H1 (cell line): ENCODE measurements around the gene ZNF407. TPM values are rescaled to one million over a fixed set of nuclear protein-coding genes. Genes with fewer than 3 reads are reported as not detected.

Source experiments
- CTCF ChIA-PET: fragments of 300-600 bp; sonication (Branson Sonifier 250); formaldehyde crosslinking; loops from one replicate; lab custom pipeline; 2021; ENCODE audit not compliant: partially characterized antibody; lab: Charles Lee
- POLR2A ChIA-PET: fragments of 300-600 bp; sonication (Branson Sonifier 250); formaldehyde crosslinking; loops from one replicate; lab custom pipeline; 2021; ENCODE audit warnings: inconsistent platforms; ENCODE audit not compliant: partially characterized antibody; lab: Charles Lee
- DNase-seq, 2 experiments: peaks; one replicate each; pipeline versions ENCODE4 v3.0.0 to v3.0.0-alpha.2; 2010 to 2022; ENCODE audit warnings: low spot score in 2 of 2, low read depth in 1 of 2, mixed read lengths in 1 of 2
- FAIRE-seq: peaks from 2 replicates; lab custom pipeline; 2011; peaks lifted over from hg19 to GRCh38; lab: Jason Lieb, UNC
- H2AFZ ChIP-seq: 2 replicates; pipeline ENCODE4 v1.8.1; 2012; ENCODE audit warnings: low read length, inconsistent platforms
- H2AK5ac ChIP-seq: 2 replicates; pipeline ENCODE4 v1.6.1; 2013; ENCODE audit warnings: low read depth, low read length
- H2BK120ac ChIP-seq: replicated peaks from 2 replicates; pipeline ENCODE3; 2013; ENCODE audit warnings: low read depth, low read length, inconsistent platforms
- H2BK12ac ChIP-seq: 2 replicates; pipeline ENCODE4 v1.6.1; 2013; ENCODE audit warnings: low read depth, low read length
- H2BK15ac ChIP-seq: 2 replicates; pipeline ENCODE4 v1.6.1; 2013; ENCODE audit warnings: low read length
- H2BK20ac ChIP-seq: 2 replicates; pipeline ENCODE4 v1.6.1; 2013; ENCODE audit warnings: low read length
- H2BK5ac ChIP-seq: 2 replicates; pipeline ENCODE4 v1.6.1; 2013; ENCODE audit warnings: low read depth, low read length
- H3K14ac ChIP-seq: 2 replicates; pipeline ENCODE4 v1.6.1; 2013; ENCODE audit warnings: inconsistent platforms; ENCODE audit not compliant: insufficient read length
- H3K18ac ChIP-seq: 2 replicates; pipeline ENCODE4 v1.6.1; 2013; ENCODE audit warnings: low read length; ENCODE audit errors: extremely low read depth
- H3K23ac ChIP-seq: 2 replicates; pipeline ENCODE4 v1.6.1; 2013; ENCODE audit warnings: inconsistent platforms; ENCODE audit not compliant: insufficient read length
- H3K23me2 ChIP-seq: 2 replicates; pipeline ENCODE4 v1.6.1; 2013; ENCODE audit warnings: low read depth, low read length
- H3K27ac ChIP-seq: 2 replicates; pipeline ENCODE4 v1.6.1; 2011; ENCODE audit warnings: low read depth, low read length, inconsistent platforms
- H3K27me3 ChIP-seq, 4 experiments: replicated peaks in 1 of 4; 1 replicate in 1 of 4; 2 replicates in 3 of 4; pipeline versions ENCODE4 v1.6.1 to v1.8.1; 2011 to 2013; ENCODE audit warnings: low read length in 3 of 4, mild to moderate bottlenecking in 3 of 4, inconsistent platforms in 2 of 4, mixed read lengths in 2 of 4, moderate library complexity in 1 of 4; ENCODE audit not compliant: control insufficient read depth in 3 of 4, insufficient read depth in 3 of 4; ENCODE audit errors: extremely low read depth in 1 of 4
- H3K36me3 ChIP-seq, 4 experiments: 2 replicates each; pipeline versions ENCODE4 v1.6.1 to v1.8.1; 2011 to 2013; ENCODE audit warnings: mild to moderate bottlenecking in 4 of 4, low read length in 3 of 4, moderate library complexity in 2 of 4, control low read depth in 1 of 4, inconsistent platforms in 1 of 4; ENCODE audit not compliant: insufficient read depth in 4 of 4, control insufficient read depth in 2 of 4
- H3K4ac ChIP-seq: replicated peaks from 2 replicates; pipeline ENCODE3; 2013; ENCODE audit warnings: low read length, low read depth, mixed read lengths, inconsistent platforms; ENCODE audit not compliant: insufficient read length
- H3K4me1 ChIP-seq, 4 experiments: replicated peaks in 1 of 4; 1 replicate in 1 of 4; 2 replicates in 3 of 4; pipeline versions ENCODE4 v1.6.1 to v1.8.1; 2011 to 2013; ENCODE audit warnings: low read length in 3 of 4, inconsistent platforms in 2 of 4, mixed read lengths in 1 of 4; ENCODE audit not compliant: insufficient read depth in 4 of 4, control insufficient read depth in 3 of 4
- H3K4me2 ChIP-seq, 2 experiments: 2 replicates each; pipeline versions ENCODE4 v1.6.1 to v1.8.1; 2011 to 2013; ENCODE audit warnings: low read depth in 2 of 2, low read length in 2 of 2, control low read depth in 1 of 2, inconsistent platforms in 1 of 2, mild to moderate bottlenecking in 1 of 2; ENCODE audit not compliant: insufficient read depth in 1 of 2
- H3K4me3 ChIP-seq, 4 experiments: fragments of 200-600, 300-600 bp in 1 of 4; sonication (generic), shearing (Covaris generic), sonication (Bioruptor Twin) in 1 of 4; 2 replicates each; pipeline versions ENCODE4 v1.5.1 to v1.8.1; 2011 to 2016; ENCODE audit warnings: low read length in 4 of 4, low read depth in 3 of 4, control low read depth in 2 of 4, inconsistent platforms in 2 of 4, mild to moderate bottlenecking in 2 of 4, mixed read lengths in 1 of 4, moderate library complexity in 1 of 4; ENCODE audit not compliant: insufficient read depth in 2 of 4; ENCODE audit errors: extremely low read depth in 1 of 4
- H3K56ac ChIP-seq: replicated peaks from 2 replicates; pipeline ENCODE3; 2013; ENCODE audit warnings: low read depth, mild to moderate bottlenecking, mixed read lengths, low read length, inconsistent platforms; ENCODE audit not compliant: insufficient read length
- H3K79me1 ChIP-seq: 2 replicates; pipeline ENCODE4 v1.6.1; 2013; ENCODE audit warnings: low read depth, low read length, control low read depth
- H3K79me2 ChIP-seq, 2 experiments: 2 replicates each; pipeline versions ENCODE4 v1.6.1 to v1.8.1; 2012 to 2013; ENCODE audit warnings: low read length in 2 of 2, mild to moderate bottlenecking in 2 of 2, inconsistent platforms in 1 of 2; ENCODE audit not compliant: insufficient read depth in 2 of 2, control insufficient read depth in 1 of 2
- H3K9ac ChIP-seq, 4 experiments: replicated peaks in 1 of 4; 1 replicate in 1 of 4; 2 replicates in 3 of 4; pipeline versions ENCODE4 v1.6.1 to v1.8.1; 2011 to 2013; ENCODE audit warnings: low read depth in 3 of 4, low read length in 3 of 4, control low read depth in 2 of 4, mild to moderate bottlenecking in 2 of 4, moderate library complexity in 2 of 4, inconsistent platforms in 1 of 4; ENCODE audit errors: extremely low read depth in 1 of 4
- H3K9me3 ChIP-seq, 2 experiments: 2 replicates each; pipeline versions ENCODE4 v1.6.1 to v1.8.1; 2012 to 2013; ENCODE audit warnings: mild to moderate bottlenecking in 2 of 2, moderate library complexity in 2 of 2, control low read depth in 1 of 2, inconsistent platforms in 1 of 2, low read depth in 1 of 2, low read length in 1 of 2, mixed read lengths in 1 of 2; ENCODE audit not compliant: insufficient read depth in 2 of 2
- H4K20me1 ChIP-seq, 2 experiments: replicated peaks in 1 of 2; 2 replicates each; pipeline versions ENCODE3 to v1.8.1; 2011 to 2013; ENCODE audit warnings: inconsistent platforms in 2 of 2, low read length in 2 of 2, mild to moderate bottlenecking in 1 of 2; ENCODE audit not compliant: insufficient read depth in 2 of 2, control insufficient read depth in 1 of 2
- H4K5ac ChIP-seq: 2 replicates; pipeline ENCODE4 v1.6.1; 2013; ENCODE audit warnings: low read length, low read depth, mixed read lengths, inconsistent platforms; ENCODE audit not compliant: insufficient read length
- H4K8ac ChIP-seq: 2 replicates; pipeline ENCODE4 v1.8.0; 2013; ENCODE audit warnings: mild to moderate bottlenecking, moderate library complexity, low read length, inconsistent platforms; ENCODE audit not compliant: insufficient read depth; ENCODE audit errors: extremely low read depth
- H4K91ac ChIP-seq: replicated peaks from 2 replicates; pipeline ENCODE3; 2013; ENCODE audit warnings: low read length, mixed read lengths, inconsistent platforms; ENCODE audit not compliant: insufficient read length
- CBX5 ChIP-seq: fragments of 300-800, 300-1000 bp; sonication (generic); IDR thresholded peaks from 2 replicates; pipeline ENCODE4 v1.7.1; 2016; ENCODE audit warnings: antibody characterized with exemption, low read length, low read depth
- CHD1 ChIP-seq: IDR thresholded peaks from 2 replicates; pipeline ENCODE4 v1.6.1; 2012; ENCODE audit warnings: low read depth, low read length, improper control_type of control experiment
- CREB1 ChIP-seq: IDR thresholded peaks from 2 replicates; pipeline ENCODE4 v1.6.1; 2012; ENCODE audit warnings: inconsistent platforms
- GTF2F1 ChIP-seq: IDR thresholded peaks from 2 replicates; pipeline ENCODE4 v1.6.1; 2012; ENCODE audit warnings: low read depth, low read length, improper control_type of control experiment, borderline replicate concordance
- HDAC2 ChIP-seq, 2 experiments: fragments of 300-600 bp in 1 of 2; sonication (generic) in 1 of 2; IDR thresholded peaks; 2 replicates each; pipeline ENCODE4 v1.6.1; 2011 to 2012; ENCODE audit warnings: low read depth in 2 of 2, low read length in 2 of 2, mild to moderate bottlenecking in 2 of 2, moderate library complexity in 2 of 2, borderline replicate concordance in 1 of 2, inconsistent platforms in 1 of 2
- JUND ChIP-seq: IDR thresholded peaks from 2 replicates; pipeline ENCODE4 v1.6.1; 2011; ENCODE audit warnings: mild to moderate bottlenecking, improper control_type of control experiment, low read length
- NRF1 ChIP-seq: IDR thresholded peaks from 2 replicates; pipeline ENCODE4 v1.6.1; 2011; ENCODE audit warnings: mild to moderate bottlenecking, low read depth, low read length, improper control_type of control experiment
- RXRA ChIP-seq: IDR thresholded peaks from 2 replicates; pipeline ENCODE4 v1.6.1; 2011; ENCODE audit warnings: low read depth, mild to moderate bottlenecking, low read length, moderate library complexity; ENCODE audit not compliant: insufficient read depth
- SAP30 ChIP-seq: fragments of 300-600 bp; sonication (generic); IDR thresholded peaks from 2 replicates; pipeline ENCODE4 v1.7.1; 2012; ENCODE audit warnings: low read length, moderate library complexity, mild to moderate bottlenecking, inconsistent platforms; ENCODE audit not compliant: insufficient read depth, insufficient replicate concordance
- SIN3A ChIP-seq, 2 experiments: IDR thresholded peaks in 1 of 2; conservative IDR thresholded peaks in 1 of 2; 2 replicates each; pipeline ENCODE4 v1.6.1; 2011 to 2012; ENCODE audit warnings: low read length in 2 of 2, improper control_type of control experiment in 1 of 2, low read depth in 1 of 2, mild to moderate bottlenecking in 1 of 2
- SP2 ChIP-seq: IDR thresholded peaks from 2 replicates; pipeline ENCODE4 v1.6.1; 2012; ENCODE audit warnings: mild to moderate bottlenecking, low read length, inconsistent platforms
- SP4 ChIP-seq: IDR thresholded peaks from 2 replicates; pipeline ENCODE4 v1.6.1; 2012; ENCODE audit warnings: low read length, inconsistent platforms
- SRF ChIP-seq: IDR thresholded peaks from 2 replicates; pipeline ENCODE4 v1.6.1; 2011; ENCODE audit warnings: mild to moderate bottlenecking, low read depth, low read length, moderate library complexity
- ZNF274 ChIP-seq: IDR thresholded peaks from 2 replicates; pipeline ENCODE4 v1.7.0; 2012; ENCODE audit warnings: low read length, borderline replicate concordance; ENCODE audit errors: extremely low read depth
- WGBS, 2 experiments: shearing (Covaris generic) in 1 of 2; methylation state at CpG; one replicate each; pipeline versions ENCODE4 v1.1.6 to v1.1.7; 2013 to 2015; ENCODE audit warnings: low lambda C conversion rate in 2 of 2, mixed read lengths in 2 of 2, inconsistent platforms in 1 of 2, low coverage in 1 of 2, missing lambda C conversion rate in 1 of 2; ENCODE audit not compliant: insufficient replicate concordance in 2 of 2, insufficient coverage in 1 of 2, insufficient read length in 1 of 2; ENCODE audit errors: extremely low coverage in 1 of 2, missing lambda C conversion rate in 1 of 2; 5-methylcytosine and 5-hydroxymethylcytosine counted together
- polyA plus RNA-seq, 7 experiments: library from polyadenylated mRNA; depleted of rRNA in 3 of 7; stranded (reverse) in 5 of 7; unstranded in 2 of 7; fragments of >200 nt in 5 of 7; fragments of 200-250 nt in 2 of 7; gene quantifications; 1 replicate in 5 of 7; 2 replicates in 1 of 7; 4 replicates in 1 of 7; pipeline versions ENCODE4 v1.2.1 to v1.2.3, GENCODE V29; 2011 to 2013; ENCODE audit warnings: missing spikeins in 2 of 7, mixed read lengths in 2 of 7
- total RNA-seq: library from RNA; stranded (reverse); fragmentation: NEBNext Ultra II Directional; extraction: Animal tissue kit (Norgen Biotek cat#: 25700); gene quantifications from 2 replicates; pipeline ENCODE4 v1.2.1, GENCODE V29; 2021

Gene ZNF407
- total and polyA plus RNA-seq, 2 of the 8 experiments (the other 6 are each of a cell fraction or from before 2014, with no cell fraction given) = 1.5 to 6.8 TPM

GRCh38 chr18:75033516-75033915, 435.8 kb downstream of the ZNF407 start:
- no peak overlapping the region for H3K9ac ChIP-seq
- H4K91ac ChIP-seq = no peak overlapping the region
- H4K5ac ChIP-seq = no peak overlapping the region
- H2BK5ac ChIP-seq = no peak overlapping the region
- no peak overlapping the region for H2BK120ac ChIP-seq
- no peak overlapping the region for H2BK15ac ChIP-seq
- no peaks in the 10 kb centered on the region for H3K23me2 ChIP-seq
- H3K79me2 ChIP-seq = no peaks in the 10 kb centered on the region
- H3K18ac ChIP-seq = no peak overlapping the region
- no peaks in the 10 kb centered on the region for H3K9me3 ChIP-seq
- no peak for DNase-seq
- no peak overlapping the region for H3K27ac ChIP-seq
- H3K36me3 ChIP-seq = no peaks in the 10 kb centered on the region
- peaks cover 0 to 6% (median 3%) of the 10 kb centered on the region in 4 experiments; a peak in 3 of 7 replicates for H3K4me1 ChIP-seq
- no peak overlapping the region for H2AK5ac ChIP-seq
- H3K79me1 ChIP-seq = no peaks in the 10 kb centered on the region; the same call in 1 of the 2 replicates
- no peak overlapping the region for H2BK20ac ChIP-seq
- H3K4me2 ChIP-seq = no peak overlapping the region
- H2BK12ac ChIP-seq = no peak overlapping the region
- H3K14ac ChIP-seq = no peak overlapping the region
- ChIA-PET CTCF (no interaction called here), POLR2A (no interaction called here)
- FAIRE-seq = no peak
- no peak overlapping the region for H3K4me3 ChIP-seq
- TF ChIP-seq CBX5 (no peak), SP2 (no peak), SP4 (no peak), SRF (no peak), GTF2F1 (no peak), JUND (no peak), RXRA (no peak), CHD1 (no peak), SAP30 (no peak), NRF1 (no peak), CREB1 (no peak), SIN3A (conservative IDR thresholded peaks at IDR 0.05 in 1 of 2, IDR thresholded peaks at IDR 0.05 in 1 of 2; ENCODE audit: low read depth in 1 of 2, low read length in 2 of 2) (no peak), ZNF274 (no peak), HDAC2 (IDR thresholded peaks at IDR 0.05; ENCODE audit: borderline replicate concordance in 1 of 2, low read depth in 2 of 2, low read length in 2 of 2) (no peak)
- no peak overlapping the region for H3K23ac ChIP-seq
- WGBS, 2 experiments = 93% methylated on average over 7 of the region's 7 CpGs; no CpG with 5 or more reads in 1 of the 2 experiments
- no peak overlapping the region for H4K8ac ChIP-seq
- H3K4ac ChIP-seq = no peak overlapping the region
- H4K20me1 ChIP-seq = peaks cover 0 to 2% of the 10 kb centered on the region in 2 experiments
- no peaks in the 10 kb centered on the region; a peak in 1 of 7 replicates for H3K27me3 ChIP-seq
- no peak overlapping the region for H2AFZ ChIP-seq
- no peak overlapping the region for H3K56ac ChIP-seq
